Measurements from ENCODE around the gene SLC26A9.

GRCh38 chr1:205950280-205950679 lies 7.0 kb upstream of the SLC26A9 start:
- TF ChIP-seq, protein P1, sequence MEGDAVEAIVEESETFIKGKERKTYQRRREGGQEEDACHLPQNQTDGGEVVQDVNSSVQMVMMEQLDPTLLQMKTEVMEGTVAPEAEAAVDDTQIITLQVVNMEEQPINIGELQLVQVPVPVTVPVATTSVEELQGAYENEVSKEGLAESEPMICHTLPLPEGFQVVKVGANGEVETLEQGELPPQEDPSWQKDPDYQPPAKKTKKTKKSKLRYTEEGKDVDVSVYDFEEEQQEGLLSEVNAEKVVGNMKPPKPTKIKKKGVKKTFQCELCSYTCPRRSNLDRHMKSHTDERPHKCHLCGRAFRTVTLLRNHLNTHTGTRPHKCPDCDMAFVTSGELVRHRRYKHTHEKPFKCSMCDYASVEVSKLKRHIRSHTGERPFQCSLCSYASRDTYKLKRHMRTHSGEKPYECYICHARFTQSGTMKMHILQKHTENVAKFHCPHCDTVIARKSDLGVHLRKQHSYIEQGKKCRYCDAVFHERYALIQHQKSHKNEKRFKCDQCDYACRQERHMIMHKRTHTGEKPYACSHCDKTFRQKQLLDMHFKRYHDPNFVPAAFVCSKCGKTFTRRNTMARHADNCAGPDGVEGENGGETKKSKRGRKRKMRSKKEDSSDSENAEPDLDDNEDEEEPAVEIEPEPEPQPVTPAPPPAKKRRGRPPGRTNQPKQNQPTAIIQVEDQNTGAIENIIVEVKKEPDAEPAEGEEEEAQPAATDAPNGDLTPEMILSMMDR (IDR thresholded peaks at IDR 0.05): no peak
- TF ChIP-seq POLR2A (IDR thresholded peaks at IDR 0.05): no peak
